Lower leg skin (tissue), 3 donors: ENCODE measurements around the gene TRMT61A.

Experiments used
- POLR2A ChIP-seq, 2 donors: fragments of 450-650 bp; IDR thresholded peaks; one replicate each; pipeline ENCODE4 v1.6.1; 2016 to 2017; ENCODE audit warnings: antibody characterized with exemption in 2 of 2, mild to moderate bottlenecking in 1 of 2, moderate library complexity in 1 of 2
- TF ChIP-seq, protein P1 (sequence below), 3 donors: fragments of 450-650 bp; IDR thresholded peaks; one replicate each; pipeline ENCODE4 v1.5.1; 2016; ENCODE audit warnings: antibody characterized with exemption in 3 of 3, mild to moderate bottlenecking in 3 of 3, moderate library complexity in 2 of 3

GRCh38 chr14:103547455-103547940 lies 18.5 kb downstream of the TRMT61A start:
- no peak for TF ChIP-seq POLR2A (IDR thresholded peaks at IDR 0.05)
- TF ChIP-seq, protein P1, sequence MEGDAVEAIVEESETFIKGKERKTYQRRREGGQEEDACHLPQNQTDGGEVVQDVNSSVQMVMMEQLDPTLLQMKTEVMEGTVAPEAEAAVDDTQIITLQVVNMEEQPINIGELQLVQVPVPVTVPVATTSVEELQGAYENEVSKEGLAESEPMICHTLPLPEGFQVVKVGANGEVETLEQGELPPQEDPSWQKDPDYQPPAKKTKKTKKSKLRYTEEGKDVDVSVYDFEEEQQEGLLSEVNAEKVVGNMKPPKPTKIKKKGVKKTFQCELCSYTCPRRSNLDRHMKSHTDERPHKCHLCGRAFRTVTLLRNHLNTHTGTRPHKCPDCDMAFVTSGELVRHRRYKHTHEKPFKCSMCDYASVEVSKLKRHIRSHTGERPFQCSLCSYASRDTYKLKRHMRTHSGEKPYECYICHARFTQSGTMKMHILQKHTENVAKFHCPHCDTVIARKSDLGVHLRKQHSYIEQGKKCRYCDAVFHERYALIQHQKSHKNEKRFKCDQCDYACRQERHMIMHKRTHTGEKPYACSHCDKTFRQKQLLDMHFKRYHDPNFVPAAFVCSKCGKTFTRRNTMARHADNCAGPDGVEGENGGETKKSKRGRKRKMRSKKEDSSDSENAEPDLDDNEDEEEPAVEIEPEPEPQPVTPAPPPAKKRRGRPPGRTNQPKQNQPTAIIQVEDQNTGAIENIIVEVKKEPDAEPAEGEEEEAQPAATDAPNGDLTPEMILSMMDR (IDR thresholded peaks at IDR 0.05) = no peak
